HG02938 (cell line): Measurements from ENCODE around the gene KCNIP4.

Experiments used
- ATAC-seq: cut with Tn5 transposase; IDR thresholded peaks from one replicate; pipeline ENCODE4 v1.9.1; 2021; ENCODE audit warnings: mild to moderate bottlenecking, moderate library complexity; ENCODE audit not compliant: unreplicated experiment

The KCNIP4 gene

GRCh38 chr4:21768349-21769310, 179.9 kb downstream of the KCNIP4 start:
- peak; percentile 66 for ATAC-seq

GRCh38 chr4:21765810-21766407, 182.7 kb downstream of the KCNIP4 start:
- ATAC-seq: no peak

DNA sequence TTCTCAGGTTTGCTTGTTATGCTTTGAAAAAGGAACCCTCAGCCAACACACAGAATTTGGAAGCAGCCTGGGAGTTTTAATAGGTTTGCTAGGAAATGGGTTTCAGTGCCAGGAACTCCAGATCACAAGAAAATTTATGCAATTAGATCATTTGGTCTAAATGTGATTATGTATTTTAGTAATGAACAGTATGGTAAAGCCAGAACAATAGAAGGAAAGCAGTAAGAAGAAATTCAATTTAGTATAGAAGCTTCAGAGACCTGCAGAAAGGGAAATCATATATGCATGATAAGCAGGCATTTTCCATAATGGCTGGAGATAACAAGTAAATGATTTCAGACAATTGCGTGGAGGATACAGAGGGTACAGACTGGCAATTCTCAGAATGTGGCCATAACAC, 184.7 kb downstream of the KCNIP4 start:
- no peak for ATAC-seq

DNA sequence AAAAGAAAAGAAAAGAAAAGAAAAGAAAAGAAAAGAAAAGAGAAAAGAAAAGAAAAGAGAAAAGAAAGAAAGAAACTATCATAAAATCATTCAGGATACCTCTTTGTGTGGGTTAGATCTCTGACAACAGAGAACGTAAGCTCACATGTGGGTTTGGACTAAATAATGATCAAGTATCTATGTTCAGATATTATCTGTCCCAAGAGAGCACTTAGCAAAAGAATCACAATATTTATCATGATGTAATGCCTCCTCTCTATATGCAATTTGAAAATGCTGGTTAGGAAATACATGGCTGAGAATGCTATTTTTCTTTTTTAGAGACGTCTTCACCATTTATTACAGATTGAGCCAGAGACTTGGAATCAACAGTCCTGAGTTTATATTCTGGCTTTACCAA, 191.3 kb downstream of the KCNIP4 start:
- ATAC-seq: no peak

GRCh38 chr4:21753084-21753760, 195.3 kb downstream of the KCNIP4 start:
- no peak for ATAC-seq

DNA sequence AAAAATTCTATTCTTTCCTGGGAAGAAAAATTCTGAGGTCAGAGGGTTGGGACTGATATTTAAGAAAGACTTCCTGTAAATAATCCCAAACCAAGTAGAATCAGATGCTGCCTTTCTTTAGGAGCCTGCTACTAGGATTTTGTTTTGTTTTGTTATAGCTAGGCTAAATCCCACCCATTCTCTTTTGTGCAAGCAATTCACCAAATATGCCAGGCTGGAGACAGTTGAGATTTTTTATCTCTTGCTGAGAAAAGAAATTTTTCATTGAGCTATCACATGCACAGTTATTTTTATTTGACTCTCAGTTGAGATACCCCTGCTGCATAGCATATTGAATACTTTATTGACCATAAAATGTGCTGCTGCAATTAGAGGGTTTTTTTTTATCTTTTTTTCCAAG, 196.0 kb downstream of the KCNIP4 start:
- ATAC-seq: no peak

DNA sequence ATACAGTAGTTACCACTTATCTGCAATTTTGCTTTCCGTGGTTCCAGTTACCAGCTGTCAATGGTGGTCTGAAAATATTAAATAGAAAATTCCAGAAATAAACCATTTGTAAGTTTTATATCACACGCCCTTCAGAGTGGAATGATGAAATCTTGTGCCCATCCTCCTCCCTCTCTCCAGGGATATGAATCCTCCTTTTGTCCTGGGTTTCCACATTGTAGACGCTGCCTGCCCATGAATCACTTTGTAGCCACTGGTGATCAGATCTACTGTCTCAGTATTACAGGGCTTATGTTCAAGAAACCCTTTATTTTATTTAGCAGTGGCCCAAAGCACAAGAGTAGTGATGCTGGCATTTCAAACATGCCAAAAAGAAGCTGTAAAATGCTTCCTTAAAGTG, 198.6 kb downstream of the KCNIP4 start:
- no peak for ATAC-seq

DNA sequence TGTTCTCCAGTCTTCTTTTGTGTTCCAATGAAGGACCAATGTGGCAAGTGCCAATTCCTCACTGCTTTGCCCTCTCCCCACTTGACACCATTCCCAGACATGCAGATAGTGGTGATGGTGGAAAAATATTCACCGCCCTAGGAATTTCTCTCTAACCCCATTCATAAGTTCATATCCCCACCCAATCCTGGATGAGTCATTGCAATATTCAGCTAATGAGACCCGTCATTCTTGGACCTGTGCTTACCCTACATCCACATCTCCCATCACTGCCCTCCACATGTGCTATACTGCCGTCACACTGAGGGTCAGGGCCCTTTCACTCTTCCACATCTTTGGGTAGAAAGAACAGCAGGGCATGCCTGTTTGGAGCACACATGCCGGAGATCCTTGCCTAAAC, 199.2 kb downstream of the KCNIP4 start:
- no peak for ATAC-seq

DNA sequence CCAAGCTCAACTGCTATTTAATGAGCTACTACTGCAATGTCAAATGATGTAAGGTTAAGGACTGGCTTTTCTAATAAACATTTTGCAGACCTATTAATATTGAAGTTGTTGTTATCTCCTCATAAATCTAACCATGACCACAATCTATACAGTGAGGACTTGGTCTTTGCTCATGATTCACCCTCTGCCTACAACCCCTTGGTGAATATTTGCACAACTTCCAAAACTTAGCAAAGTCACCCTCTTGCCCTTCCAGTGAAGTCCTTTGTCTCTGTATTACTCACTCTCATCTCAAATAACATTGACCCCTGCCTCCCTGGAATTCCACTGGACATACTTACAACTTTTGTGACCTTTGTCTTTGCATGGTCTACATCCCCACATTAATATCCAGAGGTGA, 204.5 kb downstream of the KCNIP4 start:
- no peak for ATAC-seq

- ATAC-seq: no peak
These were observed 206.2 kb downstream of the KCNIP4 start for GRCh38 chr4:21742326-21742725.

DNA sequence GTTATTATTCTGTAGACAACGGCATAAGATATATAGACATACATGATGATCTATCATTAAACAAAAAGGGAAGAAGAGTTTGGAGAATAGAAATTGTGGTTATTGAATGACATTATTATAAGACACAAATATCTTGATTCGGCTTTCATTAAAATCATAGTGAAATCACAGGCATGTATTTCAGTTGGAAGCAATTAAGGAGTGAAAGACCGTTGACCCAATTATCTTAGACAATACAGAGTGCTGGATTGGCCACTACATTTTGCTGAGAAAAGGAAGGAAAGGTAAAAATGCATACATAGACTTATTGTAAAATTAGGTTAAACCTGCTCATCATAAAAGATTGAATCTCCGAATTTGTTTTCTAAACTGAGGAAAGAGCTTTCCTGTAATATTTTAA, 209.8 kb downstream of the KCNIP4 start:
- ATAC-seq: no peak

DNA sequence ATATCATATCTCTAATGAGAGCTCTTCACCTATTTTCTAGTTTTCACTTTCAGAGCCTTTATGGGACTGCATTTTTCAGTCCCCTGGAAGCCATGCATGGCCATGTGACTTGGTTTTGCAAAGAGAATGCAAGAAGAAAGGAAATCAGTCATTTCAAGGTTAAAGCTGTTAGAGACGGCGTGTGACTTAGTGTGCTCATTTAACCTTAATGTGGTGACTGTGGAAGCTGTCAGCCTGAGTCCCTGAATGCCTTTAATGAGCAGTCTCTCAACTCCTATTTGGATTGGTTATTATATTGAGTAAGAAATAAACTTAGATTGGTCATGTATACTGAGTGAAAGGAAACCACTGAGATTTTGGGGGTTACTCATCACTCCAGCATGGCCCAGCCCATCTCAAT, 212.7 kb downstream of the KCNIP4 start:
- no peak for ATAC-seq

DNA sequence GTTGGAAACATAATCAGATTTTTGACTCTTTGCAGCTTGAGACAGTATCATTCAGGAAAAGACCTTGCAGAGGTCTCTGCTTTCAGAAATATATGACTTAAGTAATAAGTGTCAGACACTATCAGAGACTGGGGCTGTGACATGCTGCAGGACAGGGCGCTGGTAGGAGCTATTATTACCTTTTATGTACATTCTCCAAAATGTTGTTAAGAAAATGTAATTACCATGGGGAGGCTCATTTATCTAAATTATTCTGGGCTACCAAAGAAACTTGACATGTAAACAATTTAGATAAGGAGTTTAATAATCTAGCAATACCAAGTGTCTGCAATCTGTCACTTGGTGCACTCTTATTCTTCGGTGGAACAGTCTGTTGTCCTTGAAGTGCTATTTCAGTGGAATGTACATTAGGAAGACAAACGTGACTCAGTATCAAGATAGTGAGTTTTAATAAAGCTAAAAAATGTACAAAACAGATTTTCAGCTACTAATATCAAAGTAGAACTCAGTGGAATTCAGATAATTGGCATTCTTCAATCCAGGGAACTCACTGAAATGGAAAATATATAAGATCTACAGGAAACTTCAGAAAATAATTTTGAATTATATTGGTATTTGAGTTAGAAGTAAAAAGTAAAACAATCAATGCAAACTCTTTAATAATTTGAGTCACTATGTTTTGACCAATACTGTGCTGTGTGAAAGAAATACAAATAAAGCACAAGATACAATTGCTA, 214.5 kb downstream of the KCNIP4 start:
- no peak for ATAC-seq

DNA sequence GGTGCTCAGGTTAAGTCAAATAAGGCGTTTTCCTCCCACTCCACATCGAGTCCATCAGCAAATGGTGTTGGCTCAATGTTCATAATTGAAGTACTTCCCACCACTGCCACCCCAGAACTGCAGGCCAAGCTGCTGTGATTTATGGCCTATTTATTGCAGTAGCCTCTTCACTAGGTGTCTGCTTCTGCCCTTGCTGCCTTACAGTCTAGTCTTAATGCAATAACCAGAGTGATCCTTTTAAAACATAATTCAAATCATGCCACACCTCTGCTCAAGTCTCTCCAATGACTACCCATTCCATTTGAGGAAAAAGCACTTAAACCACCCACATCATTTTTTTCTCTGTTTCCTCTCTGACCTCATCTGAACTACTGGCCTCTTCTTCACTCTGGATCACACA, 220.3 kb downstream of the KCNIP4 start:
- no peak for ATAC-seq

DNA sequence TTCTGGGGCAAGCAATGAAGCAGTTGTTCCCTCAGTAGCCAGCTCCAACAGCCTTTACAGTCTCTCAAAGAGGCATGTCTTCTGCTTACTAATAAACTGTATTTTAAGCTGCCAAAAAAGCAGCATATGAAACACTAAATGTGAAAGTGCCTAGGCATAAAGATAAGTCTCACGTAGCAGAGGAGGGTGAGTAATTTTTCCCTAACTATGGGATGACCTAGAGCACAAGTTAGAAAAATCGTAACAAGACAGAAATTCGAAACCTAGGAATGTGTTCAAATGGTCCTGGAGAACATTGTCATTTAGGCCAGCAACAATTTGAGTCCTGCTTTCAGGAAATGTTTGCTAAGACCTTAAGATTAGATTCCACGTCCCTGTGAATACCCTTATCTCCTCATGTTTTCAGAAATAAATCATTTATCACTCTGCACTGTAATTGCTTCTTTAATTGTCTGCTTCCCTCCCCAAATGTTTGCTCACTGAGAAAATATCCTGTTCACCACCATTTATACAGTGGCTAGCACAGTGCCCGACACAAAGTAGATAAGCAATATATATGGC, 222.2 kb downstream of the KCNIP4 start:
- ATAC-seq: no peak

GRCh38 chr4:21722157-21722839, 226.3 kb downstream of the KCNIP4 start:
- no peak for ATAC-seq

GRCh38 chr4:21716531-21716930, 232.0 kb downstream of the KCNIP4 start:
- no peak for ATAC-seq

DNA sequence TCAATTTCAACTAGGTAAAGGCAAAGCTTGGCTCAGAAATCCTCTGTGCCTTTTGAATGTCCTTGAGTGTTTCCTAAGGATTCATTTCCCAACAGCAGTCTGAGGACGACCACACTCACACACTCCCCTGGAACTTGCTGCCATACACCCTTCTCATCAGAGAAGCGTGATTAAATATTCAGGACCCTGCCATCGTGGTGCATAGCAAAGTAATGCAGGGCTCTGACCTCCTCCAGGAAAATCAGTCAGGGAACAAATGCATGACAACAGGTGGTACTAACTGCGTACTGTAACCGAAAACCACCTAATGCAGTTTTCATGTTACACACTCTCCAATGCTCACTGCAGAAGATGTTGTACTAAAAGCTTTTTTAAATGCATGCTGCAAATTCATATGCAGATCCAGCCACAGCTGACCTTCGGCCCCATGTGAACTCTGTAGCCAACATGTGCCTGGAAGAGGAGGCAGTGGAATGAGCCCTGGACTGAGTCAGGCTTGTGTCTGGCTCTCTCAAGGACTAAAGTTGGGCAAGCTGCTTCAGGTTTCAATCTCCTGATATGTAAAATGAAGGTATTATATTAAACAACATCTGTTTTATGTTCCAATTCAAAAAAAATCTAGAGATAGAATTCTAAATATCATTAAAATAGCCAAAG, 238.3 kb downstream of the KCNIP4 start:
- ATAC-seq: no peak

DNA sequence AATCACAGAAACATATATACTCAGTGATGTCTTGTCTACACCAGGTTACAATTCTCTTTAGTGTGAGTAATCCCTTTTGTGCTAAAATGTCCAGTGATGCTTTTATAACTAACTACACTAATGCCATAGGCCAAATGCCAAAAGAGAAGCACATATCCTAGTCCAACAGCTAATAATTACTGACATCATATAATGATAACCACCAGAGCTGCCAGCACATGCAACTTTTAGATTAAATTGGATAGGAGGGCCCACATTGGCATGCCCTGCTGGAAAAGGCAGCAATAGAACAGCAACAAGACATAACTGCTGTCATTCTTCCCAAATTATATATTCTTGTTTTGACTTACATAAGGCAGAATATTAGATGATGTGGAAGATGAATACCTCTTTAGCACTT, 238.8 kb downstream of the KCNIP4 start:
- ATAC-seq: no peak

- ATAC-seq: no peak
These were observed 239.5 kb downstream of the KCNIP4 start for GRCh38 chr4:21709031-21709430.
